HepG2 (cell line): ENCODE results near the gene STC2.

ENCODE experiments used
- EZH2 ChIP-seq: conservative IDR thresholded peaks from 2 replicates; pipeline ENCODE4 v1.6.1; 2012; ENCODE audit warnings: mild to moderate bottlenecking, low read depth, low read length, moderate library complexity
- GABPA ChIP-seq, 2 experiments: IDR thresholded peaks; 2 replicates each; pipeline ENCODE4 v1.6.1; 2011 to 2016; ENCODE audit warnings: low read depth in 2 of 2, low read length in 1 of 2, missing biosample characterization in 1 of 2, missing genetic modification characterization in 1 of 2
- PHF8 ChIP-seq: sonication (generic); formaldehyde crosslinking; IDR thresholded peaks from 2 replicates; pipeline ENCODE4 v1.5.0; 2020; ENCODE audit warnings: missing genetic modification reagents
- SALL1 ChIP-seq: sonication (generic); formaldehyde crosslinking; IDR thresholded peaks from 2 replicates; pipeline ENCODE4 v1.8.0; 2022; ENCODE audit warnings: mild to moderate bottlenecking, missing genetic modification reagents
- SIN3A ChIP-seq: IDR thresholded peaks from 2 replicates; pipeline ENCODE4 v1.6.1; 2011; ENCODE audit warnings: low read depth, mild to moderate bottlenecking, control low read depth, low read length, borderline replicate concordance
- TBP ChIP-seq: sonication (generic); formaldehyde crosslinking; IDR thresholded peaks from 2 replicates; pipeline ENCODE4 v1.5.0; 2020; ENCODE audit warnings: missing genetic modification reagents
- ZFX ChIP-seq: sonication (generic); formaldehyde crosslinking; IDR thresholded peaks from 2 replicates; pipeline ENCODE4 v1.4.0; 2020; ENCODE audit warnings: mild to moderate bottlenecking, low read depth, missing genetic modification reagents, moderate library complexity
- ZNF333 ChIP-seq: sonication (generic); formaldehyde crosslinking; IDR thresholded peaks from 2 replicates; pipeline ENCODE4 v1.4.0; 2020; ENCODE audit warnings: mild to moderate bottlenecking, missing genetic modification reagents, borderline replicate concordance
- ZNF530 ChIP-seq: sonication (generic); formaldehyde crosslinking; IDR thresholded peaks from 2 replicates; pipeline ENCODE4 v1.5.0; 2020; ENCODE audit warnings: low read depth, mild to moderate bottlenecking, missing genetic modification reagents
- ZNF580 ChIP-seq: IDR thresholded peaks from 2 replicates; pipeline ENCODE4 v1.6.1; 2016; ENCODE audit warnings: low read depth, borderline replicate concordance
- ZNF619 ChIP-seq: sonication (generic); formaldehyde crosslinking; IDR thresholded peaks from 2 replicates; pipeline ENCODE4 v1.4.0; 2020; ENCODE audit warnings: mild to moderate bottlenecking, missing genetic modification reagents
- ZNF841 ChIP-seq: sonication (generic); formaldehyde crosslinking; IDR thresholded peaks from 2 replicates; pipeline ENCODE4 v1.8.1; 2023; ENCODE audit warnings: missing genetic modification reagents, borderline replicate concordance
- ZSCAN29 ChIP-seq: sonication (generic); formaldehyde crosslinking; conservative IDR thresholded peaks from 2 replicates; pipeline ENCODE4 v1.4.0; 2020; ENCODE audit warnings: mild to moderate bottlenecking, missing genetic modification reagents
- TF ChIP-seq, protein P1 (sequence below): sonication (generic); formaldehyde crosslinking; IDR thresholded peaks from 2 replicates; pipeline ENCODE4 v1.5.0; 2020; ENCODE audit warnings: mild to moderate bottlenecking, missing genetic modification reagents, moderate library complexity

DNA sequence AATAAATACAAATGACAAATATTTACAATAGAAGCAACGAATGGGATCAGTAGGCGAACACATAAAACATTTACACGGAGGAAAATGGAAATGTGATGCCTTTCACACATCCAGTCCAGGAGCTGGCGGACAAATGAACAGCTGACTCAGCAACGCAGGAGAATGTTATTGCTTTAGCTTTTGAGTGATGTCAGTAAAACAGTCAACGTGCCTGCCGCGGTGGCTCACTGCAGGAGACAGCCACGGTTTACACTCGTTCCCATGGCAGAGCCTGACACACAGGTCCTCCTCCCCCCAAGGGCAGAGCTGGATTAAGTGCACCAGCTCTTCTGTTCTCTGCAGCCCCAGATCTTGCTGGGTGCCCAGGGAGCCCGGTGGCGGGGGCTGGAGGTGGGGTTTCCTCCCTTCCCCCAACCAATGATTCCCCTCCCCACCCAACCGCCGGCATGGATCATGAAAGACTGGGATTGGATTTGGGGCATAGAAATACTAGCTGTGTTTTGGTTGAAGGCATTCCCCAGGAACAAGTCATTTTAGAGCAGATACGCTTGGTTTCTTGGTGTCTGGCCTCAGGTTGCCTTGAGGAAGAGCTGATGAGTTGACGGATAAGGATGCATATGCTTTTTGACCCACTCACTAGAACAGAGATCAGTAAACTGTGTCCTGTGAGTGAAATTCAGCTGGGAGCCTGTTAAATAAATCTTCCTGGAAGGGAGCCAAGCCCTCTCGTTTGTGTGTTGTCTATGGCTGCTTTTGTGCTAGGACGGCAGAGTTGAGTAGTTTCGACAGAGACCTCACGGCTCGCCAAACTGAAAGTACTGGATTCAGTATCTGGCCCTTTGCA, 12.5 kb downstream of the STC2 start:
- no peak for TF ChIP-seq ZSCAN29 (CRISPR knock-in tag)
- TF ChIP-seq ZNF580, result no peak
- no peak for TF ChIP-seq TBP (CRISPR knock-in tag)
- no peak for TF ChIP-seq EZH2
- TF ChIP-seq, protein P1, sequence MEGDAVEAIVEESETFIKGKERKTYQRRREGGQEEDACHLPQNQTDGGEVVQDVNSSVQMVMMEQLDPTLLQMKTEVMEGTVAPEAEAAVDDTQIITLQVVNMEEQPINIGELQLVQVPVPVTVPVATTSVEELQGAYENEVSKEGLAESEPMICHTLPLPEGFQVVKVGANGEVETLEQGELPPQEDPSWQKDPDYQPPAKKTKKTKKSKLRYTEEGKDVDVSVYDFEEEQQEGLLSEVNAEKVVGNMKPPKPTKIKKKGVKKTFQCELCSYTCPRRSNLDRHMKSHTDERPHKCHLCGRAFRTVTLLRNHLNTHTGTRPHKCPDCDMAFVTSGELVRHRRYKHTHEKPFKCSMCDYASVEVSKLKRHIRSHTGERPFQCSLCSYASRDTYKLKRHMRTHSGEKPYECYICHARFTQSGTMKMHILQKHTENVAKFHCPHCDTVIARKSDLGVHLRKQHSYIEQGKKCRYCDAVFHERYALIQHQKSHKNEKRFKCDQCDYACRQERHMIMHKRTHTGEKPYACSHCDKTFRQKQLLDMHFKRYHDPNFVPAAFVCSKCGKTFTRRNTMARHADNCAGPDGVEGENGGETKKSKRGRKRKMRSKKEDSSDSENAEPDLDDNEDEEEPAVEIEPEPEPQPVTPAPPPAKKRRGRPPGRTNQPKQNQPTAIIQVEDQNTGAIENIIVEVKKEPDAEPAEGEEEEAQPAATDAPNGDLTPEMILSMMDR (CRISPR knock-in tag), result no peak
- no peak for TF ChIP-seq PHF8 (CRISPR knock-in tag)
- no peak for TF ChIP-seq GABPA (IDR thresholded peaks at IDR 0.05; ENCODE audit: low read depth, low read length)
- TF ChIP-seq GABPA (CRISPR knock-in tag; IDR thresholded peaks at IDR 0.05; ENCODE audit: low read depth), result no peak
- TF ChIP-seq ZNF333 (CRISPR knock-in tag), result no peak
- TF ChIP-seq ZFX (CRISPR knock-in tag), result no peak
- TF ChIP-seq ZNF841 (CRISPR knock-in tag), result no peak
- no peak for TF ChIP-seq SIN3A
- no peak for TF ChIP-seq ZNF619 (CRISPR knock-in tag)
- no peak for TF ChIP-seq SALL1
- no peak for TF ChIP-seq ZNF530 (CRISPR knock-in tag)
